D341Med (cell line): ENCODE results near the gene S1PR2.
"Not testable (repeated sequence)": the region's sequence is repeated elsewhere in the genome, so short reads cannot be mapped to it uniquely, and the experiment has no call there.

Experiments
- DNase-seq: peaks from one replicate; pipeline ENCODE4 v3.0.0; 2012; ENCODE audit warnings: low spot score

Gene S1PR2

GRCh38 chr19:10223488-10224213 lies 7.5 kb downstream of the S1PR2 start:
- DNase-seq = no peak

- DNase-seq = no peak
Measured at GRCh38 chr19:10222201-10222890, 8.8 kb downstream of the S1PR2 start.

GRCh38 chr19:10220695-10221094 lies 10.4 kb downstream of the S1PR2 start:
- no peak for DNase-seq

- no peak for DNase-seq
Measured at GRCh38 chr19:10219678-10220077, 11.5 kb downstream of the S1PR2 start.

DNA sequence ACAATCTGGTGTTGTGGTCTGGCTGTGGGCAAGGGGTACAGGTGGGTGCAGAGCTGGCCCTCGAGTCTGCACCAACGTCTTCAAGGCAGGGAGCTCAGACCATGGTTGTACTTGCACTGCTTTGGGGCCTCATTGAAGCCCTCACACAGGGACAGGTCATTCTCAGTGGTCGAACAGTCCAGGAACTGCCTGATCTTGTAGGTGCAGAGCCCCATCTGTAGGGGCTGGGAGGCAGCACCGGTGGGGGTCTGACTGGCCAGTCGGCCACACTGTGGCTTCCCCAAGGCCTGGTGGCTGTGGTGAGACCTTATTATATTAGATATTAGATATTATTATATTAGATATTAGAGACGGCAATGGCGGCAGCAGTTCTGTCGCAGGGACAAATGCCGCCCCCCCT lies 14.0 kb downstream of the S1PR2 start:
- no peak for DNase-seq

GRCh38 chr19:10214784-10215183 lies 16.3 kb downstream of the S1PR2 start:
- no peak for DNase-seq

DNA sequence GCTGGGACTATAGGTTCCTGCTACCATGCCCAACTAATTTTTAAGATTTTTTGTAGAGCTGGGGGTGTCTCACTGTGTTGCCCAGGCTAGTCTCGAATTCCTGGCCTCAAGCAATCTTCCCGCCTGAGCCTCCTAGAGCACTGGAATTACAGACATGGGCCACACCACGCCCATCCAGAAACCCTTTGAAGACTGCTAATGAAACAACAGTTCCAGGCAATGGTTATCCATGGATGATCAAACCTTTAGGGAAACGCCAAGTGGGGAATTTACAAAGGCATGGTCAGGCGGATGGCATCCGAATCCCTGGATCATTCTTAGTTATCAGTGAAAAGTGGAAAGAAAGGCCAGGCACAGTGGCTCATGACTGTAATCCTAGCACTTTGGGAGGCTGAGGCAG lies 19.4 kb downstream of the S1PR2 start:
- no peak for DNase-seq

DNA sequence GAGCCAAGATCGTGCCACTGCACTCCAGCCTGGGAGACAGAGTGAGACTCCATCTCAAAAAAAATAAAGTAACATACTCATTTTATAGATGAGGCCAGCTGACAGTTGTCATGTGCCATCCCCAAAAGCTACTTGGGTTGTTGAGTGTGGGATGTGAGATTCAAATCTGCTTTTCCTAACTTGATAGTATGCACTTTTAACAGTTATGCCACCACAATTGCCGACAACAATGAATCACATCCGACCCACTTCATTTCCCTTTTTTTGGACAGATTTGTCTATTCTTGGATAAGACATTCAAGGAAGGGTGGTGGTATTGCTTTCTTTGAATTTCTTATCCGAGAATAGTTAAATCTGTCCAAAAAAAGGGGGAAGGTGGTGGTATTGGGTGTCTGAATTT lies 20.1 kb downstream of the S1PR2 start:
- no peak for DNase-seq

- DNase-seq = no peak
Measured at GRCh38 chr19:10209315-10209714, 21.8 kb downstream of the S1PR2 start.

DNA sequence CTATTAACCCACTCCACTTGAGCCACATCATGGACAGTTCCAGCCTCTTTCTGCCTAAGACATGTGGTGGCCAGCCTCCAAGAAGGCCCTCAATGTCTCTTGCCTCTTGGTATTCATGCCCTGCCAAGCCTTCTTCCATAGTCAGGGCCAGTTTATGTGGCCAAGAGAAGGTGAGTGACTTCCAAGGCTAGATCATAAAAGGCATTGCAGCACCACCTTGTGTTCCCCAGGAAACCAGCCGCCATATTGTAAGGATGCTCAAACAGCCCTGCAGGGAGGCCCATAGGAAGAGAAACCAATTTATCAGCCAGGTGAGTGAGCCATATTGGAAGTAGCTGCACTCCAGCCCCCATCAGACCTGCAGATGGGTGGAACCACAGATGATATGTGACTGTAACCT lies 24.1 kb downstream of the S1PR2 start:
- DNase-seq = no peak

DNA sequence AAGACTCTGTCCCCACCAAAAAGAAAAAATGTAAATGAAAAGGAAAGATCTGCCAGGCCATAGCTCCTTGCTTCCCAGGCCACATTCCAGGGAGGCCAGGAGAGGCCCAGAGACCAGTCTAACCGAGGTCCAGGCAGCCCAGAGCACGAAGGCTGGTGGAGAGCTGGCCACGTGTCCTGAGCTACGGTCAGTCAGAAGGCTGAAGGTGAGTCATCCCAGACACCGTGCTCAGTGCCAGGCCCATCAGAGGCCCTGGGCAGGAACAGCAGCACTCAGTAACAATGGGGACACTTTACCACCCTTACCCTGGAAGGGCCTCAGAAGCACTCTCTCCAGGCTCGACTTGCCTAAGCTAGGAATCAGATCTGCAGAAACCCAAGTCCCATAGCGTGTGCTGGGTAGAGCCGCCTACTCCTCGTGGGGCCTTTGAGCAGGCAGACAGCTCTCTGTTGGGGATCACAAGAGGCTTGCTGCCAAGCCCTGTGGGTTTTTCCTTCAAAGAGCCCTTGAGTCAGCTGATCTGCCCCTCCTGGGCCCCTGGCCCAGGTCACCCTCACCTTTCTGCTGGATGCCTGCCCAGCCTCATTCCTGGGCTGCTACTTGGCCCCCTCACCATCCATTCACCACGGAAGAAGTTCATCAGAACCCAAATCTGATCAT lies 24.8 kb downstream of the S1PR2 start:
- DNase-seq = no peak

- no peak for DNase-seq
Measured at GRCh38 chr19:10205636-10206035, 25.5 kb downstream of the S1PR2 start.

DNA sequence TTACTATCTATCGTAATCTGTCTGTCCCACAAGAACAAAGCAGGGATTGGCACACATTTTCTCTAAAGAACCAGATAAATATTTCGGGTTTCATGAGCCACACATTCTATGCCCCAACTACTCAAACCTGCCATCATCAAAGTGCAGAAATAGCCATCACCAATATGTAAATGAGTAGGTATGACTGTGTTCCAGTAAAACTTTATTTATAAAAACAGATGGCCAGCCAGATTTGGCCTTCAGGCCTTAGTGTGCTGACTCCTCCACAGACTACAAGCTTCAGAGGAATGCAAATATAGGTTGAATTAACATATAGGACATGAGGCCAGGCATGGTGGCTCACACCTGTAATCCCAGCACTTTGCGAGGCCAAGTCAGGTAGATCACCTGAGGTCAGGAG lies 27.4 kb downstream of the S1PR2 start:
- DNase-seq = no peak

DNA sequence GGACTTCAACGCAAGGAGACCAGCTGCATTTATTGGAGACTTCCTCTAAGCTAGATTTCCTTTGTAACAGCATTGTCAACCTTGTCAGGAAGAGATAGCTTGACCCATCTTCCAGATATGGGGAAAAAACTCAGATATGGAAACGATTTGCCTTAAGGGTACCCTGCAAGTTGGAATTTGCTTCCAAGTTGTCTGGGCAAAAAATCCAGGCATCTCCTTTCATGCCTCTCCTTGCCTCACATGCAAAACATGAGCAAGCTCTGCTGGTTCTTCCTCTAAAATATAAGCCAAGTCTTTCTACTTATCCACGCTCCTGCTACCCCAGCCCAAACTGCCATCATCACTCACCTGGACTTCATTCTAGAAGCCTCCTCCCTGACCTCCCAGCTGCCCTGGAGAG lies 30.0 kb downstream of the S1PR2 start:
- DNase-seq = no peak

GRCh38 chr19:10200101-10200500 lies 31.0 kb downstream of the S1PR2 start:
- not testable (repeated sequence) for DNase-seq

GRCh38 chr19:10198889-10199644 lies 32.1 kb downstream of the S1PR2 start:
- DNase-seq = not testable (repeated sequence)

GRCh38 chr19:10195199-10195519 lies 36.0 kb downstream of the S1PR2 start:
- no peak for DNase-seq

DNA sequence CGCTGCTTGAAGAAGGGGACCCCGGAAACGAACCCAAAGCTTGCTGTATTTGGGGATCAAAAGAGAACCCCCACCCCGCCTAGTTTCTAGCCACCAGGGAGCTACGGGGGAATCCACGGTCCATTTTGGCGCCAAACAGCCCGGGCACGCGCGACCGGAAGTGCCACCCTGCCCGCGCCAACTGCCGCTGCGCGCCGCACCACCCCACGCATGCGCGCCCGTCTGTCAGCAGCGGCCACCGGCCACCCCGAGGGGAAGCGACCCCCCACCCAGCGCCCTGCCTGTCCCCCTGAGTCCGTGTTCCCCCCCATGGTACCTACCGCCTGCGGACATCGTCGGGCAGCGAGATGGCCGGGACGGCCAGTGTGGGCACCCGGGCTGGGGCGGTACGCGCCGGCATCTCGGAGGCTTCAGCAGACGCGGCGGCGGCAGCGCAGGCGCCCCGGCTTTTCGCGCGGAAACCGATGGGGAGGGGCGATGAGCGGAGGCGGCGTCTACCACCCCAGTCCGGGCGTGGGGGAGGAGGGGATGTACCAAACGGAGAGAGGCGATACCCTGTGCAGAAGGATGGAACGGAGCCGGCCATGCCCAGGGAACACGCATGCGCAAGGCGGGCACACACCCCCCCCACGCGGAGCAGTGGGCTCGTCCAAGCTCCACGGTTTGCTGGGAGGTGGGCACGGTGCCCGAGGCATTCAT lies 36.5 kb downstream of the S1PR2 start, which contains the start of gene DNMT1:
Gene DNMT1, minus strand, starts transcription at position 454 of the 699 bp plus-strand sequence. Its CDS starts 54 bp downstream, at position 400.
- DNase-seq = peak; percentile 100

GRCh38 chr19:10193790-10194499 lies 37.2 kb downstream of the S1PR2 start:
- DNase-seq = peak; percentile 47

- DNase-seq = no peak
Measured at GRCh38 chr19:10192922-10193321, 38.2 kb downstream of the S1PR2 start.

- no peak for DNase-seq
Measured at GRCh38 chr19:10191347-10191746, 39.8 kb downstream of the S1PR2 start.
